A549 (cell line): ENCODE data around the gene DCAF8. TPM values are rescaled to one million over a fixed set of nuclear protein-coding genes. Genes with fewer than 3 reads are reported as not detected.

Experiments
- ATAC-seq, 2 experiments: fragments of 200-7000 bp in 1 of 2; fragments of >200 bp in 1 of 2; cut with Nextera tagmentation in 1 of 2; cut with Tn5 transposase in 1 of 2; 3 replicates each; pipeline versions ENCODE4 v1.8.0 to v1.9.1; 2018 to 2020; ENCODE audit warnings: mild to moderate bottlenecking in 1 of 2, moderate library complexity in 1 of 2
- CTCF ChIA-PET: fragments of 300-600 bp; sonication (Branson Sonifier 250); formaldehyde crosslinking; extraction: SDS; loops from one replicate; lab custom pipeline; 2021; ENCODE audit warnings: antibody characterized with exemption, inconsistent platforms; lab: Yijun Ruan, JAX
- POLR2A ChIA-PET: fragments of 350-600 bp; formaldehyde crosslinking; extraction: SDS; loops from one replicate; lab custom pipeline; 2021; ENCODE audit warnings: antibody characterized with exemption, inconsistent platforms; lab: Yijun Ruan, JAX
- DNase-seq, 2 experiments: peaks; one replicate each; pipeline versions ENCODE4 v3.0.0 to v3.0.0-alpha.2; 2011 to 2016; ENCODE audit warnings: low read depth in 1 of 2, low spot score in 1 of 2
- FAIRE-seq: peaks from 2 replicates; lab custom pipeline; 2011; peaks lifted over from hg19 to GRCh38; lab: Jason Lieb, UNC
- H3K27ac ChIP-seq, 2 experiments: fragments of >200 bp; sonication (Bioruptor Twin); formaldehyde crosslinking; 3 replicates each; pipeline ENCODE4 v1.5.1; 2016 to 2017
- H3K4me1 ChIP-seq: fragments of >200 bp; sonication (Bioruptor Twin); formaldehyde crosslinking; 3 replicates; pipeline ENCODE4 v1.6.1; 2016
- H3K4me2 ChIP-seq: fragments of >200 bp; sonication (Bioruptor Twin); formaldehyde crosslinking; 3 replicates; pipeline ENCODE4 v1.6.1; 2016
- H3K4me3 ChIP-seq: fragments of >200 bp; sonication (Bioruptor Twin); formaldehyde crosslinking; 3 replicates; pipeline ENCODE4 v1.5.1; 2016
- H3K9me3 ChIP-seq: fragments of >200 bp; sonication (Bioruptor Twin); formaldehyde crosslinking; 3 replicates; pipeline ENCODE4 v1.6.1; 2016
- BCL3 ChIP-seq: fragments of >200 bp; sonication (Bioruptor Twin); formaldehyde crosslinking; IDR thresholded peaks from 3 replicates; pipeline ENCODE4 v1.6.1; 2016
- BHLHE40 ChIP-seq: IDR thresholded peaks from 2 replicates; pipeline ENCODE4 v1.6.1; 2012; ENCODE audit warnings: low read depth, low read length, inconsistent platforms
- CBX2 ChIP-seq: fragments of 200-600 bp; sonication (generic); IDR thresholded peaks from 2 replicates; pipeline ENCODE4 v1.6.1; 2016; ENCODE audit warnings: low read depth, mild to moderate bottlenecking, borderline replicate concordance
- CBX8 ChIP-seq: fragments of 200-600 bp; sonication (generic); IDR thresholded peaks from 2 replicates; pipeline ENCODE4 v1.6.1; 2016
- CEBPB ChIP-seq, 2 experiments: fragments of >200 bp in 1 of 2; sonication (Bioruptor Twin) in 1 of 2; formaldehyde crosslinking in 1 of 2; IDR thresholded peaks; 2 replicates each; pipeline ENCODE4 v1.6.1; 2012 to 2016
- CHD4 ChIP-seq: fragments of 200-600 bp; sonication (generic); IDR thresholded peaks from 2 replicates; pipeline ENCODE4 v1.6.1; 2016; ENCODE audit warnings: antibody characterized with exemption, mild to moderate bottlenecking, borderline replicate concordance
- FOSL2 ChIP-seq, 2 experiments: fragments of 450-650 bp in 1 of 2; fragments of >200 bp in 1 of 2; sonication (Bioruptor Twin) in 1 of 2; formaldehyde crosslinking; IDR thresholded peaks; 2 replicates each; pipeline versions ENCODE4 v1.5.0 to v1.6.1; 2016 to 2020; ENCODE audit warnings: mild to moderate bottlenecking in 1 of 2, moderate library complexity in 1 of 2
- FOXS1 ChIP-seq: fragments of 250-450 bp; sonication (Bioruptor Pico); IDR thresholded peaks from 2 replicates; pipeline ENCODE4 v1.5.0; 2020; ENCODE audit warnings: mild to moderate bottlenecking, moderate library complexity
- HDAC2 ChIP-seq: fragments of 200-600 bp; sonication (generic); IDR thresholded peaks from 2 replicates; pipeline ENCODE4 v1.6.1; 2016
- HES2 ChIP-seq: fragments of >200 bp; sonication (Bioruptor Twin); formaldehyde crosslinking; IDR thresholded peaks from 2 replicates; pipeline ENCODE4 v1.6.1; 2016
- HMGXB4 ChIP-seq: fragments of 250-450 bp; sonication (Bioruptor Pico); IDR thresholded peaks from 2 replicates; pipeline ENCODE4 v1.5.0; 2021; ENCODE audit warnings: mild to moderate bottlenecking, moderate library complexity, borderline replicate concordance
- HOXB5 ChIP-seq: fragments of 250-450 bp; sonication (Bioruptor Pico); IDR thresholded peaks from 2 replicates; pipeline ENCODE4 v1.5.0; 2020; ENCODE audit warnings: mild to moderate bottlenecking, moderate library complexity
- JUN ChIP-seq, 2 experiments: fragments of >200 bp; sonication (Bioruptor Twin); formaldehyde crosslinking; IDR thresholded peaks; 2 replicates in 1 of 2; 3 replicates in 1 of 2; pipeline ENCODE4 v1.6.1; 2016 to 2017
- JUNB ChIP-seq: fragments of >200 bp; sonication (Bioruptor Twin); formaldehyde crosslinking; IDR thresholded peaks from 2 replicates; pipeline ENCODE4 v1.6.1; 2016
- KDM1A ChIP-seq: fragments of 200-600 bp; sonication (generic); IDR thresholded peaks from 2 replicates; pipeline ENCODE4 v1.6.1; 2016; ENCODE audit warnings: low read depth, mild to moderate bottlenecking
- KDM5A ChIP-seq: fragments of 200-600 bp; sonication (generic); IDR thresholded peaks from 2 replicates; pipeline ENCODE4 v1.6.1; 2016; ENCODE audit warnings: antibody characterized with exemption, mild to moderate bottlenecking
- PBX3 ChIP-seq: IDR thresholded peaks from 2 replicates; pipeline ENCODE4 v1.6.1; 2012
- RCOR1 ChIP-seq: fragments of 150-350 bp; IDR thresholded peaks from 2 replicates; pipeline ENCODE4 v1.6.1; 2014; ENCODE audit warnings: antibody characterized with exemption, low read length, low read depth
- REST ChIP-seq: fragments of 200-600 bp; sonication (generic); IDR thresholded peaks from 2 replicates; pipeline ENCODE4 v1.6.1; 2016; ENCODE audit warnings: antibody characterized with exemption, mild to moderate bottlenecking, moderate library complexity
- TP53 ChIP-seq: fragments of 250-450 bp; sonication (Bioruptor Pico); IDR thresholded peaks from 2 replicates; pipeline ENCODE4 v1.5.0; 2021; ENCODE audit warnings: mild to moderate bottlenecking, moderate library complexity
- ZFP36 ChIP-seq: fragments of 450-650 bp; IDR thresholded peaks from 2 replicates; pipeline ENCODE4 v1.6.1; 2014; ENCODE audit warnings: borderline replicate concordance; ENCODE audit not compliant: partially characterized antibody
- ZNF302 ChIP-seq: fragments of 250-450 bp; sonication (Bioruptor Pico); IDR thresholded peaks from 2 replicates; pipeline ENCODE4 v1.9.0; 2021; ENCODE audit warnings: inconsistent platforms, mild to moderate bottlenecking, moderate library complexity
- WGBS: methylation state at CpG from one replicate; pipeline ENCODE4 v1.1.6; 2017; ENCODE audit errors: missing lambda C conversion rate; 5-methylcytosine and 5-hydroxymethylcytosine counted together
- polyA plus RNA-seq, 4 experiments: library from polyadenylated mRNA; depleted of rRNA in 3 of 4; stranded (reverse); fragments of >200 nt; fragmentation: RNase III in 1 of 4; extraction: RNeasy Plus Mini Kit Qiagen cat#74134 plus additional on column Dnase treatment in 1 of 4; gene quantifications; 2 replicates in 3 of 4; 3 replicates in 1 of 4; pipeline ENCODE4 v1.2.3, GENCODE V29; 2011 to 2017

DCAF8 gene
- polyA plus RNA-seq, 2 of the 4 experiments (the other 2 are of a cell fraction) = 69.8 to 113 TPM

- no peak for DNase-seq
- Histone ChIP-seq H3K27ac (no peak overlapping the region), H3K4me1 (no peaks in the 10 kb centered on the region)
- no peak for ATAC-seq
- CTCF ChIA-PET = interaction anchor here (9.4 kb wide), 1 partner anchor 18 kb away, joined by 83 read pairs; no protein-coding TSS in a partner anchor
- WGBS = 74% methylated on average over 1 of the region's 1 CpG
- TF ChIP-seq CHD4 (no peak), KDM1A (no peak), HMGXB4 (no peak), FOSL2 (IDR thresholded peaks at IDR 0.05) (no peak), FOSL2 (CRISPR knock-in tag; IDR thresholded peaks at IDR 0.05) (no peak), KDM5A (no peak), PBX3 (no peak), CBX2 (no peak)
- TF ChIP-seq, all 56 proteins: peak for 0
- FAIRE-seq = no peak
- no peak overlapping the region for H3K4me3 ChIP-seq
- POLR2A ChIA-PET = no interaction called here
- H3K9me3 ChIP-seq = no peaks in the 10 kb centered on the region
- H3K4me2 ChIP-seq = no peak overlapping the region
Measured at GRCh38 chr1:160309571-160309970, 47.2 kb upstream of the DCAF8 start.

- ATAC-seq (no peak), FAIRE-seq (no peak), DNase-seq (no peak)
- no peak overlapping the region for H3K4me3 ChIP-seq
- TF ChIP-seq CBX8 = no peak
- no peak for TF ChIP-seq REST
- TF ChIP-seq TP53 = no peak
- no peak for TF ChIP-seq JUNB
- TF ChIP-seq HES2 = no peak
- TF ChIP-seq RCOR1 = no peak
- TF ChIP-seq CEBPB (IDR thresholded peaks at IDR 0.05) = no peak
- no peak for TF ChIP-seq HOXB5 (CRISPR knock-in tag)
- TF ChIP-seq HDAC2 = no peak
- no peak for TF ChIP-seq FOXS1 (CRISPR knock-in tag)
- TF ChIP-seq HMGXB4 = no peak
- TF ChIP-seq PBX3 = no peak
- TF ChIP-seq JUN (IDR thresholded peaks at IDR 0.05) = no peak
- TF ChIP-seq ZNF302 = no peak
- TF ChIP-seq BHLHE40 = no peak
- no peak for TF ChIP-seq BCL3
- TF ChIP-seq ZFP36 = no peak
- H3K4me1 ChIP-seq = no peaks in the 10 kb centered on the region
- CTCF ChIA-PET = interaction anchor here (1.4 to 9.4 kb wide), 2 partner anchors 15 to 18 kb away, joined by 4 to 83 read pairs; no protein-coding TSS in a partner anchor
- POLR2A ChIA-PET = no interaction called here
- no peaks in the 10 kb centered on the region for H3K9me3 ChIP-seq
- no peak overlapping the region for H3K4me2 ChIP-seq
- H3K27ac ChIP-seq = no peak overlapping the region
Measured at GRCh38 chr1:160309185-160309557, 46.8 kb upstream of the DCAF8 start.
